Measurements from ENCODE around the gene ADPRH.

- TF ChIP-seq GATA2 (IDR thresholded peaks at IDR 0.05; ENCODE audit: low read depth, low read length), result no peak
- TF ChIP-seq GATA3 (IDR thresholded peaks at IDR 0.05; ENCODE audit: low read depth, low read length), result no peak
Measured at GRCh38 chr3:119590706-119591105, 11.4 kb downstream of the ADPRH start.

All from SH-SY5Y (cell line).